Sciatic nerve (tissue), 2 donors: ENCODE results near the gene DNMT3B. TPM values are rescaled to one million over a fixed set of nuclear protein-coding genes. Genes with fewer than 3 reads are reported as not detected.

Experiments
- ATAC-seq: fragments of 200-7000 bp; cut with Tn5 transposase; one replicate; pipeline ENCODE4 v1.9.1; 2020; ENCODE audit warnings: mild to moderate bottlenecking, moderate library complexity
- DNase-seq: peaks from one replicate; pipeline ENCODE4 v3.0.0-alpha.2; 2020; ENCODE audit warnings: low spot score
- intact Hi-C: fragments of 100-400 bp; cut with DNase I; formaldehyde crosslinking; loops from one replicate; pipeline ENCODE4 v1.14.2; 2022
- total RNA-seq: library from RNA; stranded (reverse); fragmentation: NEBNext Ultra II Directional; extraction: Animal tissue kit (Norgen Biotek cat#: 25700); gene quantifications from one replicate; pipeline ENCODE4 v1.2.1, GENCODE V29; 2021
- donor health status: DM: no; HTN: no; CAD: no.
- donor health status: DM: no; HTN: no; CAD: no.

The DNMT3B gene
- total RNA-seq, 1 donor from 2014 or later: 2.1 TPM

DNA sequence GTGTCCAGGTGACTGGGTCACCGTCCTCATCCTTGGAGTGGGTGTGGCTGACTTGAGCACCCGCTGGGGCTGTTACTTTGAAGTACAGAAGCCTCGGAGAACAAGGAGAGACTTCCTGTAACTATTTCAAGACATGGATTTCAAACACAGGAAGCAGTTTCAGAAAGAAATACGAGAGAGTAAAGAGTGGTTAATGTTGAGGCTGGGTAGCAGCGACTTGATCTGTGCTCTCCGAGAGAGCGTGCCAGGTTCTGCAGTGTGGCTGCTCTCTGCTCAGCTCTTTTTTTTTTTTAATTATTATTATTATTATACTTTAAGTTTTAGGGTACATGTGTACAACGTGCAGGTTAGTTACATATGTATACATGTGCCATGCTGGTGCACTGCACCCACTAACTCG, 79.0 kb downstream of the DNMT3B start:
- ATAC-seq: no peak
- intact Hi-C loops: no loop called here
- no peak for DNase-seq

- ATAC-seq (no peak), DNase-seq (no peak)
- intact Hi-C loops: no loop called here
Observed at GRCh38 chr20:32841632-32842031, 79.4 kb downstream of the DNMT3B start.

DNA sequence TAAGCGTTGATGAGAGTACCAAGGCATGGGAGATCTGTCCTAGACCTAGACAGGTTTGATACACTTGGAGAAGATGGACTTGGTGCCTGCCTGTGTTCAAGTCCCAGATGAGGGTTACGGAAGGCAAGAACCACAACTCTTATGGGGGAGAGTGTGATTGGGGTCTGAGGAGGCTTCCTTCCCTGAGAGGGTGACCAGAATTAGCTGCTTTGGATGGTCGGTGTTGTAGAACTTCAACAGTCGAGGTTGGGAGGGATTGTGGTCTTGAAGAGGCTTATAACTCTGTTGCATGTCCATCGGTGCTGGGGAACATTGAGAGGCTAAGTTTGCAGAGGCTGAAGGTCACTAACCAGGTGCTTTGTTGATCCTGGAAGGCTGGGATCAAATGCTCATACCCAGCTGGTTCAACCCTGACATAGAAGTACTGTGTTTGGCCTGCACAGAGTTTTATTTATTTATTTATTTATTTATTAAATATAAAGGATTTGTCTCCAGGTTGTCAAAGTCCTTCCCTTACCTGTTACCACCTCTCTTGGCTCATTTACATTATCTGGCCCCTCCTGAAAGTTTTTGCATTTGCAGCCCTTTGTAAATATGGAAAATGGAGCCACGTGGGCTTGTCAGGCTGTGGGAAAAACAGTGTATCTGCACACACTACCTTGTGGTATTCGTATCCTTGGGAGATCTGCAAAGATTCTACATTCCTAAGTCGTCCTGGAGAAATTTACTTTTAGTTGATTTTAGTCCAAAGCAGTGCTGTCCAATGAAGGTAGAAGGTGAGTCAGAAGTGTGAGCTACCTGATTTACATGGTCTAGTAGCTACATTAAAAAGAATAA, 80.7 kb downstream of the DNMT3B start:
- intact Hi-C loops: no loop called here
- no peak for ATAC-seq
- no peak for DNase-seq

DNA sequence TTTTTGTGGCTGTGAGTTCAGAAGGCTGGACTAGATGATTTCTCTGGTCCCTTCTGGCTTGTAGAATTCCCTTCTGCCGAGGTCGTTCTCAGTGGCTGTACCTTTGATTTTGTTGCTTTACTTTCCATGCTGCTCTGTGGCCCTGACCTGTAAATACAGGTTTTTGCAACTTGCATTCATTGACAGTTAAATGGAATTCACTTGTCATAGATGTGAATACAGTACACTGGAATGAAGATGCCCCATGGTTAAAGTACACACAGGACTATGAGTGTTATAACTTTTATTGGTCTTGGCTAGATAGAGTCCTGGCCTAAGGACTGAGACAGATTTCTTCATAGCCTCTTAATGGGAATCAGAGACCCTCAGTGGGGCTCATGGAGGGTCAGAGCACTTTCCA, 83.6 kb downstream of the DNMT3B start:
- ATAC-seq: no peak
- no peak for DNase-seq
- intact Hi-C loops: no loop called here

DNA sequence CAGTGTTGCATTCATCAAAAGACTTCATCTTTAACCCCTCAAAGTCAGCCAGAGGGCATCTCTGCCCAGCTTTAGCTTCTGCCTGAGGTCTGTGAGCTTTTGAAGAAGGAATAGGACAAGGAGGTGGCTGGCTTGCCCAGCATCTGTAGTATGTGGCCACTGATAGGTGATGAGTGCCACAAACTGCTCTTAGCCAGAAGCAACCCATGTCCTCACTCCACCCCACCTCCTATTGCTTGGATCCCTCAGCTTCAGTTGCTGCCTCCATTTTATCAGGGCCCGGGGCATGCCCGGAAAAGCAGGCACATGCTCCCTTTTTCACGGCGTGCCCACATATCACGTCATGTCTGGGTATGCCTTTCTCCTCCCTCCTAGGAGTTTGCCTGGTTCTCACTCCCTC, 84.7 kb downstream of the DNMT3B start:
- no peak for DNase-seq
- intact Hi-C loops: no loop called here
- no peak for ATAC-seq

- ATAC-seq: no peak
- intact Hi-C loops: no loop called here
- DNase-seq: no peak
Observed at GRCh38 chr20:32847964-32848363, 85.8 kb downstream of the DNMT3B start.

DNA sequence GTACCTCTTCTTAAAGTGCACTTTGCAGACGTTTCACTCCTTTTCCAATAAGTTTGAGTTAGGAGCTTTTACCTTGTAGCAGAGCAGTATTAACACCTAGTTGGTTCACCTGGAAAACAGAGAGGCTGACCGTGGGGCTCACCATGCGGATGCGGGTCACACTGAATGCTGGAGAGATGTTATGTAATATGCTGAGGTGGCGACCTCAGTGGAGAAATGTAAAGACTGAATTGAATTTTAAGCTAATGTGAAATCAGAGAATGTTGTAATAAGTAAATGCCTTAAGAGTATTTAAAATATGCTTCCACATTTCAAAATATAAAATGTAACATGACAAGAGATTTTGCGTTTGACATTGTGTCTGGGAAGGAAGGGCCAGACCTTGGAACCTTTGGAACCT, 86.7 kb downstream of the DNMT3B start:
- intact Hi-C loops: no loop called here
- DNase-seq: no peak
- no peak for ATAC-seq

GRCh38 chr20:32849577-32849976, 87.4 kb downstream of the DNMT3B start:
- DNase-seq: no peak
- no peak for ATAC-seq
- intact Hi-C loops: no loop called here

DNA sequence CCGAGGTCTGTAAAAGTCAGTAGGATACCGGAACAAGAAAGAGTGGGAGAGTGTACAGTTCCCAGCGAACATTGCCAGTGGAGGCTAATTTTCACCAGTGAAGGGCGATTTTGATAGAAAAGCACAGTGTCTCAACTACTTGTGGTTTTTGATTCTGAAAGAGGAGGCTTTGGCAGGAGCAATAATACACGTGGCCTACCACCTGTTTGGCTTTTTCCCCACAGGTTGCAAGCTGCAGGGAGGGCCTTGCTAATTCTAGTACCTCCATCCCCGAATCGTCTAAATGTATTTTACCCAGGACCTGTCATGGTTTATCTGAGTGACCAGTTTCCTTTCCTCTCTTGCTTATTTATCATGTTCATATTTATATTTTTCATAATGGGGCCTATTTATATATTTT, 93.2 kb downstream of the DNMT3B start:
- DNase-seq (no peak), ATAC-seq (no peak)
- intact Hi-C loops: no loop called here

GRCh38 chr20:32858189-32858588, 96.0 kb downstream of the DNMT3B start:
- intact Hi-C loops: no loop called here
- no peak for DNase-seq
- no peak for ATAC-seq

Other genes starting within 250 kb of the DNMT3B start
- gene NOL4L, start 177.1 kb upstream of the DNMT3B start, total RNA-seq: 39.4 TPM
- 0.94 TPM for gene C20orf203, start 88.4 kb upstream of the DNMT3B start, total RNA-seq
- gene COMMD7, start 18.9 kb upstream of the DNMT3B start, total RNA-seq: 30.2 TPM
- gene MAPRE1, start 57.6 kb downstream of the DNMT3B start, total RNA-seq: 93.9 TPM
- 1.1 TPM for gene EFCAB8, start 96.5 kb downstream of the DNMT3B start, total RNA-seq
- not detected for gene SUN5, start 242.0 kb downstream of the DNMT3B start, total RNA-seq
- gene BPIFB2, start 245.3 kb downstream of the DNMT3B start, total RNA-seq: not detected